ENCODE measurements around the gene IL18BP.

The IL18BP gene

GRCh38 chr11:71998649-71999310, at the start of gene IL18BP:
Gene IL18BP, plus strand, starts transcription at chr11:71998909. Its CDS starts 1,076 bp downstream, at chr11:71999985.
- no peak for DNase-seq

DNA sequence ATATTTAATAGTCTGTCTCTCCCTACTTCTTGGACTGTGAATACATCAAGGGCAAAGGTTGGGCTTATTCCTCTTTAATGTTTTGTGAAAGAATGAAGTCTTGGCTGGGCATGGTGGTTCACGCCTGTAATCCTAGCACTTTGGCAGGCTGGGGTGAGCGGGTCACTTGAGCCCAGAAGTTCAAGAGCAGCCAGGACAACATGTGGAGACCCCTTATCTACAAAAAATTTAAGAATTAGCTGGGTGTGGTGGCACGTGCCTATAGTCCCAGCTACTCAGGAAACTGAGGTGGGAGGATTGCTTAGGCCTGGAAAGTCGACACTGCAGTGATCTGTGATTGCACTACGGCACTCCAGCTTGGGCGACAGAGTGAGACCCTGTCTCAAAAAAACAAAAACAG, 49.7 kb upstream of the IL18BP start:
- DNase-seq: no peak

- DNase-seq: no peak
These were observed 46.9 kb upstream of the IL18BP start for GRCh38 chr11:71951741-71952310.

GRCh38 chr11:71955898-71956456, 42.7 kb upstream of the IL18BP start:
- DNase-seq: no peak

DNA sequence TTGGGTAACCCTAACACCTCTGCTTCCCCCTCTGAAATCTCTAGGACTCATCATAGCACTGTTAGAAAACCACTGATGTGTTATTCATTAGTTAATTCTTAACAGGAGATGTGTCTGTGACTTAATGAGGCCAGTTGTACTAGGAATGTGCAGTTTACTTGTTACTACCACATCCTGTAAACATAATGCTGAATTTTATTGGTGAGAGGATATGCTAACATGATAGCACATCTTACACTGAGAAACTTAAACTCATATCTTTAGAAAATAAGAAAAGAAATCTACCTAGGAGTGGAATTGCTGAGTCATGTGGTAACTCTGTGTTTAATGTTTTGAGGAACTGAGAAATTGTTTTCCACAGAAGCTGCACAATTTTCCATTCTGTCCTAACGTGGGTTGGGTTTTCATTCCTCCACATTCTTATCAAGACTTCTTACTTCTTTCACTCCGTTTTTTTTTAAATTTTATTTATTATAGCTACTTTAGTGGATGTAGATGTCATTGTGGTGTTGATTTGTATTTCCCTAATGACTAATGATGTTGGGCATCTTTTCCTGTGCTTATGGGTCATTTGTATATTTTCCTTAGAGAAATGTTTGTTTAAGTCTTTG, 36.2 kb upstream of the IL18BP start:
- no peak for DNase-seq

GRCh38 chr11:71963468-71963867, 35.2 kb upstream of the IL18BP start:
- DNase-seq: no peak

DNA sequence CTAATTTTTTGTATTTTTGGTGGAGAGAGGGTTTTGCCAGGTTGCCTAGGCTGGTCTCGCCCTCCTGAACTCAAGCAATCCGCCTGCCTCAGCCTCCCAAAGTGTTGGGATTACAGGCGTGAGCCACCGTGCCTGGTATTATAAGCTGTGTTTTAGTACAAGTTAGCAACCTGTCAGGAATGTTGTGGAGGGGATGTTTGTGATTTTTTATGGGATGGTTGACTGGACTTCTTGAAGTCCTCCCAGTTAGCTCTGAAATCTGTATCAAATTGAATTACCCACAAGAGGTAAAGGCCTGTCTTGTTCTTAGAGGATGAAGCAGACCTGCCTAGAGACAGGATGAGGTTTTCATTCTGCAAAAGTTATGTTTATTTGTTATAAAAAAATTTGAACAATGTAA, 34.1 kb upstream of the IL18BP start:
- no peak for DNase-seq

DNA sequence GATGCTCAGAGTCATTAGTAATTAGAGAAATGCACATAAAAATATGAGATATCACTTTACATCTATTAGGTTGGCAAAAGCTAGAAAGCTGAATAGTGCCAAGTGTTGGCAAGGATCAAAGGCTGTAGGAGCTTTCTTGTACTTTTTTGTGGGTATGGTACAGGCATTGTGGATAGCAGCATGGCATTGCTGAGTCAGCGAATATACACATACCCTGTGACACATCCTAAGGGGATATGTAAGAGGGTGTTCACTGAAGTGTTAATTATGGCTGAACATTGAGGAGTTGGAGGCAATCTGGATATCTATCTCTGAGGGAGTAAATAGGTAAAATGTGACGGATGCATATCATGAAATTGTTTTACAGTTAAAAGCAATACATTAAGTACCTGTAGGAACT, 27.0 kb upstream of the IL18BP start:
- no peak for DNase-seq

- DNase-seq: no peak
These were observed 22.2 kb upstream of the IL18BP start for GRCh38 chr11:71976551-71976950.

- DNase-seq: no peak
These were observed 21.6 kb upstream of the IL18BP start for GRCh38 chr11:71977090-71977489.

DNA sequence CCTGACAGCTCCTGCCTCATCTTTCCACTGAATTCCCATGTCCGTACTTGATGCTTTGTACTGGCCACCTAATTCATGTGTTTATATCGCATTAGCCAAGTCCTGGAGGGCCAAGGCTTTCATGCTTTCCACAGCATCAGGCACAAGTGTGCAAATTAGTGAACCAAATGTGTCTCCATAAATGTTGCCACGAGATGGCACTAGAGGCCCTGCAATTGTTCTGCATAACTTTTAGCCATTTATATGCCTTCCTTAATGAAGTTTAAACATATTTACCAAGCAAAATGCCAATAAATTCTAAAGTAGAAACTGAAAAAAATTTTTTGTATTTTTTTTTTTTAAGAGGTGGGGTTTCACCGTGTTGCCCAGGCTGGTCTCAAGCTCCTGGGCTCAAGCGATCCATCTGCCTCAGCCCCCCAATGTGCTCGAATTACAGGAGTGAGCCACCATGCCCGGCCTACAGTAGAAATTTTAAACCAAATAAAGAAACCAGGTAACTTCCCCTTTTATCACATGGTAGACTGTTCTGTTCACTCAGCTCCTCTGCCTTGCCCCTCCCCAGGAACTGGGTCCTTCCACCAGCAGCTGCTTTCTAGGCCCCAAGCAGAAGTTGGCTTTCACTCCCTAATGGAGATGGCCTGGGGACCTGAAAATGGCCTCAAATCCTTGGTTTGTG, 20.8 kb upstream of the IL18BP start:
- DNase-seq: peak; percentile 46

GRCh38 chr11:71979094-71979493, 19.6 kb upstream of the IL18BP start:
- no peak for DNase-seq

DNA sequence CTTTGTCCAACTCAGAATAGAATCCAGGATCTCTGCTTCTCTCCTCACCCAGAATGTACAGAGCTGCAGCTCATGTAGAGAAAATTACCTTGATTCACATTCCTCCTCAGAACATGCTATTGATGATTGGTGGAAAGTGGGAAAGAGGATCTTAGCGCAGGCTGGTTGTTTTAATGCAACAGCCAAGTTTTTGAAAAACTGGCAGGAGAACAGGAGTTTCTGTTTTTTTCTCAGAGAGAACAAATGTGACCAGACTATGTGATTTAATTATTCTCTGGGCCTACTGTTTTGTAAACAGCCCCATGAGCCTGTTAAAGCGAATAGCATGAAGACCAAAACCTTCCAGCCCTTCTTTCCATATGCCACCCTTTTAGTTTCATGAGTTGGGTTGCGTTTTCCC, 19.1 kb upstream of the IL18BP start:
- no peak for DNase-seq

GRCh38 chr11:71986131-71986530, 12.6 kb upstream of the IL18BP start:
- no peak for DNase-seq

- no peak for DNase-seq
These were observed 11.2 kb upstream of the IL18BP start for GRCh38 chr11:71987521-71987920.

GRCh38 chr11:71988050-71988449, 10.7 kb upstream of the IL18BP start:
- DNase-seq: no peak

- no peak for DNase-seq
These were observed 8.0 kb upstream of the IL18BP start for GRCh38 chr11:71990701-71991100.

DNA sequence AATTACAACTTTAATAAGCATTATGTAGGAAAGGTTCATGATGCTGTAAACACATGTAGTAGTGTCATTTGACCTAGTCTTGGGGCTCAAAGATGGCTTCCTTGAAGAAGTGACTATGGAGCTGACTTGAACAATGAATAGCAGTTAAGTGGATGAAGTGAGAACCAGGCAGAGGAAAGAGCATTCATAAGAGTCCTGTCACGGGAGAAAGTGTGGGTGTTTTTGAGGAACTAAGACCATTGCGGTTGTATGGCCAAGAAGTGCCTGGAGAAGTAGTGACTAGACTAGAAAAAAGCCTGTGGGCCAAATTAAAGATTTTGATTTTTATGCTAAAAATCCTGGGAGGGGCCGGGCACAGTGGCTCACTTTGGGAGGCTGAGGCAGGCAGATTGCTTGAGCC, 7.2 kb upstream of the IL18BP start:
- no peak for DNase-seq

DNA sequence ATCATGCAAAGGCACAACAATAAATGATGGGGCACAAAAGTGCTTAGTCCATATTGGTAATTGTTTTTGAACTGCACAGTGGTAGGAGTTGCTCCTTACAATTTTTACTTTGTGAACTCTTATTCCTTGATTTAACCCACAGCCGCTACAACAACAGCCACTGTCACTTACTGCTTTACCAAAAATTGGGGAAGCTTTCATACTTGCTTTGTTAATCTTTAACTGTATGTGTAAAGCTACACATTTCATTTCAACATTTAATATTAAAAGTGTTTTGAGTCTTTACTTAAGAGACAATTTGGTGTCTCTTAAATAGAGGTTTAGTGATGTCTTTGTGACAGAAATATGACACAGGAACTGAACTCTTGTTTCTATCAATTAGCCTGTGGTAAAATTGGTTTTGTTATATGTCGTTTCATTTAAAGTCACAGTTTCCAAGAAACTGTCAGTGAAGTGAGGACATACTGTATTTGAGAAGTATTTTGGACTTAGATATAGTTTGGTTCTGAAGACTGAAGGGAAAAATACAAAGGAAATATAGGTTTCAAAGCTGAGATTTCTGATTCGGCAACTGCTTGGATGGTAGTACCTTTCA, 6.5 kb upstream of the IL18BP start:
- no peak for DNase-seq

- DNase-seq: no peak
These were observed 3.9 kb upstream of the IL18BP start for GRCh38 chr11:71994786-71995185.

- DNase-seq: no peak
These were observed 2.9 kb upstream of the IL18BP start for GRCh38 chr11:71995726-71996291.

GRCh38 chr11:71996517-71996916, 2.2 kb upstream of the IL18BP start:
- DNase-seq: no peak

DNA sequence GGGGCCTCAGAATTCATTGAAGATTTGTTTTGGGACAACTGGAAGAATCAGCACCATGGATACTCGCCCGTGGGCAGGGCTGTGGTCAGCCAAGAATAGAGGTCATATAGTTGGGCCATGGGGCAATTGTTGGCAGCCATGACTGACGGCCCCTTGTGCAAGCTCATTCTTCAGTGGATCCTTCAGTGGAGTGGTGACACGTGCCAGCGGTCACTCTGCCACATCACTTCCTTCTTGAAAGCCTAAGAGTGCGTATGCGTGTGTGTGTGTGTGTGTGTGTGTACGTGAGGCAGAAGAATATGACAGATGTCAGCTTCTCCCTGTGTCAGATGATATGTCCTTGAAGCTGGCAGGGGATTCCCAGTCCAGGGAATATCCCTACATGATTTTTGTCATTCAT, 1.8 kb upstream of the IL18BP start:
- no peak for DNase-seq
